ENCODE measurements around the gene TMEM198. TPM values are rescaled to one million over a fixed set of nuclear protein-coding genes. Genes with fewer than 3 reads are reported as not detected.

TMEM198 gene
- total RNA-seq, 1 donor from 2014 or later = 1.6 TPM

DNA sequence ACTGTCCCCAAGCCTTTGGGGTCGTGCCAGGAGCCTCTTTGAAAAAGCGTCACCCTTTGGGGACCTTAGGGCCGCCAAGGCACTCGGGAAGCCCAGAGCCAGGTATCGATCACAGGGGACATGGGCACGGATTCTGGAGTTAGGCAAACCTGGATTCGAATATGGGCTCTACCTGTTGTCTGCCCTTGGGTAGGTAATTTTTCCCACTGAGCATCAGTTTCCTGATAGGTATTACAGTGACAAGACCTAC is 9.3 kb downstream of the TMEM198 start:
- DNase-seq (ENCODE audit: low read depth) = no peak
- peak overlapping the region; percentile 73 for H3K4me3 ChIP-seq (ENCODE audit: low read depth, low read length)

DNA sequence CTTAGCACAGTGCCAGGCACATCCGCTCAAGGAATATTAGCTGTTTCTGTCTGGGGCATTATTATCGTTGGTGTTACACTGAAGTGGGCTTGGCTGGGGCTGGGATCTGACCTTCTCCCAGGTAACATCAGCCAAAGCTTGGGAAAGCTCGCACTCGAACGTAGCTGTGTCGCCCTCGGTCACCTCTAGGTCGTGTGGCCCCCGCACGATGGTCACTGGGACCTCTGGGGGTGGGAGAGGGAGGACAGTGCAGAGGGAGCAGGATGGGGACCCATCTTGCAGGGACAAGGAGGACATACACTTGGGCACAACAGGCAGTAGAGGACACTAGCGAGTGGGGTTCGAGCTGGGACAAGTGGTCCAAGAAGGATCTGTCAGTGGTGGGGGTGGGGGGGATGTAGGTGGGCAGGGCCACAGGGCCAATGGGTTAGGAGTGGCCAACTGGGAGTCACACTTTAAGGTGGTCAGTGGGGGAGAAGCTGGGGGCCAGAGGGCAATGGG is 9.7 kb downstream of the TMEM198 start:
- no peak for DNase-seq (ENCODE audit: low read depth)
- no peak for TF ChIP-seq CTCF (conservative IDR thresholded peaks at IDR 0.05; ENCODE audit: low read depth, low read length)
- no peak overlapping the region for H3K4me3 ChIP-seq (ENCODE audit: low read depth, low read length)

More for the DNA sequence above, 9.3 kb downstream of the TMEM198 start:
- TF ChIP-seq CTCF (conservative IDR thresholded peaks at IDR 0.05; ENCODE audit: low read depth, low read length) = no peak

GRCh38 chr2:219554350-219554749 is 10.5 kb downstream of the TMEM198 start:
- no peak for DNase-seq (ENCODE audit: low read depth)
- no peak overlapping the region for H3K4me3 ChIP-seq (ENCODE audit: low read depth, low read length)
- no peak for TF ChIP-seq CTCF (conservative IDR thresholded peaks at IDR 0.05; ENCODE audit: low read depth, low read length)

- no peak for TF ChIP-seq CTCF (conservative IDR thresholded peaks at IDR 0.05; ENCODE audit: low read depth, low read length)
- DNase-seq (ENCODE audit: low read depth) = no peak
- no peak overlapping the region for H3K4me3 ChIP-seq (ENCODE audit: low read depth, low read length)
These were observed 12.1 kb downstream of the TMEM198 start for GRCh38 chr2:219555956-219556355.

DNA sequence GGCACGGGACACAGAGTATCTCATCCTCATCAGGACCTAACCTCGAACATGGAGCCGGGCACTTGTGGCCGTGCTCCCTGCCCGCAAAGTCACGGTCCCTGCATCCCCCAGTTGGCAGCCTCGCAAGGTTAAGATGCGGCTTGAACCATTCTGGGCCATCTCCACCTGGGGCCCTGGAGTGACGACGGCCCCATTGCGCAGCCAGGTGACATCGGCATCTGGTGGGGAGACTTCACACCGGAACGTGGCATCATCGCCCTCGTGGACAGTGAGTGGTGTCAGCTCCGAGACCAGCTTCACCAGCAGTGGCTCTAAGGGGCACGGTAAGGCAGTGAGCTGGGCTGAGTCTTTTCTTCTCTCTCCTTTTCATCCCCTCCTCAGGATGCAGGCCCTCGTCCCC is 12.6 kb downstream of the TMEM198 start:
- DNase-seq (ENCODE audit: low read depth) = no peak
- no peak overlapping the region for H3K4me3 ChIP-seq (ENCODE audit: low read depth, low read length)
- no peak for TF ChIP-seq CTCF (conservative IDR thresholded peaks at IDR 0.05; ENCODE audit: low read depth, low read length)

GRCh38 chr2:219557320-219557719 is 13.5 kb downstream of the TMEM198 start:
- no peak for DNase-seq (ENCODE audit: low read depth)
- no peak overlapping the region for H3K4me3 ChIP-seq (ENCODE audit: low read depth, low read length)
- TF ChIP-seq CTCF (conservative IDR thresholded peaks at IDR 0.05; ENCODE audit: low read depth, low read length) = no peak
